Lung (tissue), 12 donors: ENCODE results near the gene C11orf91. TPM values are rescaled to one million over a fixed set of nuclear protein-coding genes. Genes with fewer than 3 reads are reported as not detected.

Experiments used
- ATAC-seq: fragments of 200-7000 bp; cut with Tn5 transposase; one replicate; pipeline ENCODE4 v1.9.1; 2020; ENCODE audit warnings: moderate number of reproducible peaks; ENCODE audit not compliant: insufficient read depth, low FRiP score
- DNase-seq, 3 donors: peaks; one replicate each; pipeline ENCODE4 v3.0.0-alpha.2; 2013 to 2017
- H3K27ac ChIP-seq, 2 donors: one replicate each; pipeline ENCODE4 v1.5.1; 2013; ENCODE audit warnings: mild to moderate bottlenecking in 2 of 2, moderate library complexity in 2 of 2, control low read depth in 1 of 2, inconsistent platforms in 1 of 2, low read depth in 1 of 2, low read length in 1 of 2
- H3K27me3 ChIP-seq, 3 donors: one replicate each; pipeline ENCODE4 v1.5.1; 2013; ENCODE audit warnings: low read length in 2 of 3; ENCODE audit not compliant: control insufficient read depth in 3 of 3, insufficient read depth in 3 of 3
- H3K36me3 ChIP-seq, 4 donors: one replicate each; pipeline ENCODE4 v1.5.1; 2013; ENCODE audit warnings: low read length in 4 of 4, mild to moderate bottlenecking in 1 of 4, moderate library complexity in 1 of 4; ENCODE audit not compliant: control insufficient read depth in 4 of 4, insufficient read depth in 4 of 4
- H3K4me1 ChIP-seq, 5 donors: one replicate each; pipeline ENCODE4 v1.5.1; 2013; ENCODE audit warnings: low read length in 5 of 5, mild to moderate bottlenecking in 2 of 5, moderate library complexity in 1 of 5; ENCODE audit not compliant: control insufficient read depth in 5 of 5, insufficient read depth in 5 of 5
- H3K4me3 ChIP-seq: one replicate; pipeline ENCODE4 v1.5.1; 2013; ENCODE audit warnings: mild to moderate bottlenecking, control low read depth, moderate library complexity
- H3K9ac ChIP-seq, 2 donors: one replicate each; pipeline ENCODE4 v1.5.1; 2013; ENCODE audit warnings: low read length in 2 of 2, control low read depth in 1 of 2; ENCODE audit not compliant: insufficient read depth in 1 of 2
- H3K9me3 ChIP-seq, 4 donors: one replicate each; pipeline ENCODE4 v1.5.1; 2013; ENCODE audit warnings: low read length in 3 of 4, mild to moderate bottlenecking in 1 of 4, moderate library complexity in 1 of 4; ENCODE audit not compliant: control insufficient read depth in 4 of 4, insufficient read depth in 3 of 4
- WGBS, 2 donors: extraction: QIAGEN DNeasy Blood & Tissue Kit; methylation state at CpG; one replicate each; pipeline ENCODE4 v1.1.7; 2013; 5-methylcytosine and 5-hydroxymethylcytosine counted together
- polyA plus RNA-seq, 2 donors: library from polyadenylated mRNA; stranded (reverse); fragments of 200-250 nt; gene quantifications; one replicate each; pipeline ENCODE4 v1.2.1, GENCODE V29; 2013
- total RNA-seq, 2 donors: library from RNA; depleted of rRNA in 1 of 2; stranded (reverse); fragments of >200 nt in 1 of 2; gene quantifications; one replicate each; pipeline ENCODE4 v1.2.1, GENCODE V29; 2014 to 2021
- TF ChIP-seq, protein P1 (sequence below): IDR thresholded peaks from 2 replicates; pipeline ENCODE4 v1.5.1; 2012; ENCODE audit warnings: mild to moderate bottlenecking; ENCODE audit errors: control extremely low read depth, extremely low read depth
- donor health status: control.
- donor health status: control.
- donor health status: Bipolar disorder and iron deficiency.
- donor health status: healthy.
- donor health status: DM: yes; HTN: yes; CAD: no.

C11orf91 gene
- total and polyA plus RNA-seq, 4 donors: 0.58 to 3.6 TPM; not detected in 2

DNA sequence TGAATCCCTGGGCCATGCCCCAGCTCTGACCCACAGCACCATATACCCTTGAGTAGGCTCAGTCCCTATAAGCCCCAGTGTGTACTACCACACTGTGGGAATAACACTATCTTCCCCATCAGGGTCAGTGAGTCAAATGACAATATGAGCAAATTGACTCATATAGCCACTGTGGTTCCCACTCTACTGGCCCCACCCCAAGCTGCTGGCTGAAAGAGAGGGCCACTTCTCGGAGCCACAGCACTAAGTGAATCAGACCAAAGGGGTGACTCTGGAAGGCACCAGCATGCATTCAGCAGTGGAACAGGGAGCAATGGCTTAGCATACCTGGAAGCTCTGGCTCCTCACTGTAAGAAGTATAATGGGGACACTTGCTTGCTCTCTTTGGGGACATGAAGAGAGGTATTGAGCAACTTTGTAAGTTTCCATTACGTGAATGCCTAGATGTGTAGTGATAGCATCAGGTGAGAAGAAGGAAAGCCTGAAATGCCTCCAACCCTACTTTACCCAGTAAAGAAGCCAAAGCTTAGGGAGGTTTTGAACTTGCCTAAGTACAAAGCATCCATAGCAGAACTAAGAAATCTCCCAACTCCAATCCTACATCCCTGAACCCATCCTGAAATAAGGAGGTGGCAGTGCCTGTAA, 22.1 kb upstream of the C11orf91 start:
- peaks cover 14 to 42% (median 27%) of the 10 kb centered on the region in 5 donors for H3K4me1 ChIP-seq
- 58 to 75% methylated on average over 2 of the region's 2 CpGs for WGBS, 2 donors
- H3K4me3 ChIP-seq: no peak overlapping the region
- peak overlapping the region; percentile 94 to 95 for H3K27ac ChIP-seq
- no peaks in the 10 kb centered on the region for H3K27me3 ChIP-seq
- ATAC-seq: peak; percentile 66
- H3K9me3 ChIP-seq: no peaks in the 10 kb centered on the region
- no peak overlapping the region for H3K9ac ChIP-seq
- TF ChIP-seq, protein P1, sequence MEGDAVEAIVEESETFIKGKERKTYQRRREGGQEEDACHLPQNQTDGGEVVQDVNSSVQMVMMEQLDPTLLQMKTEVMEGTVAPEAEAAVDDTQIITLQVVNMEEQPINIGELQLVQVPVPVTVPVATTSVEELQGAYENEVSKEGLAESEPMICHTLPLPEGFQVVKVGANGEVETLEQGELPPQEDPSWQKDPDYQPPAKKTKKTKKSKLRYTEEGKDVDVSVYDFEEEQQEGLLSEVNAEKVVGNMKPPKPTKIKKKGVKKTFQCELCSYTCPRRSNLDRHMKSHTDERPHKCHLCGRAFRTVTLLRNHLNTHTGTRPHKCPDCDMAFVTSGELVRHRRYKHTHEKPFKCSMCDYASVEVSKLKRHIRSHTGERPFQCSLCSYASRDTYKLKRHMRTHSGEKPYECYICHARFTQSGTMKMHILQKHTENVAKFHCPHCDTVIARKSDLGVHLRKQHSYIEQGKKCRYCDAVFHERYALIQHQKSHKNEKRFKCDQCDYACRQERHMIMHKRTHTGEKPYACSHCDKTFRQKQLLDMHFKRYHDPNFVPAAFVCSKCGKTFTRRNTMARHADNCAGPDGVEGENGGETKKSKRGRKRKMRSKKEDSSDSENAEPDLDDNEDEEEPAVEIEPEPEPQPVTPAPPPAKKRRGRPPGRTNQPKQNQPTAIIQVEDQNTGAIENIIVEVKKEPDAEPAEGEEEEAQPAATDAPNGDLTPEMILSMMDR: no peak
- DNase-seq: no peak
- H3K36me3 ChIP-seq: peaks cover 16 to 25% (median 20%) of the 10 kb centered on the region in 4 donors

DNA sequence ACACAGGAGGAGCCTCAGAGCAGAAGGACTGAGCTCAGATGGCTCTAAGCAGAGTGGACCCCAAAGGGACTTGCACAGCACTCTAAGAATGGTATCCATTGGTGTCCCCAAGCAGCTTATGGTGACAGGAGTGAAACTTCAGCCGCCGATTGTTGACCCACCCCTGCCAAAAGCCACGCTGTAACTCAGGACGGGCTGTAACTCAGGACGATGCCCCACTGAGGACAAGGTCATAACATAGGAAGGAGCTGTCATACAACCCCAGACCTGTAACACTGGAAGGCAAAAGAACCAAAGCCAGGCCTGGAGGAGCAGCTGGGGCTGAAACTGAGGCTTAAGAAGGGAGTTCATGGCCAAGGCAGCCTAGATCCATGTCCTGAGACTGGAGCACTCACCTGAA, 21.4 kb upstream of the C11orf91 start:
- no peak overlapping the region for H3K9ac ChIP-seq
- TF ChIP-seq, protein P1: no peak
- H3K27ac ChIP-seq: peak overlapping the region; percentile 94 to 95
- 78 to 91% methylated on average over 5 of the region's 5 CpGs for WGBS, 2 donors
- ATAC-seq (no peak), DNase-seq (no peak)
- H3K27me3 ChIP-seq: no peaks in the 10 kb centered on the region
- H3K4me1 ChIP-seq: peaks cover 14 to 46% (median 27%) of the 10 kb centered on the region in 5 donors
- peaks cover 22 to 25% (median 22%) of the 10 kb centered on the region in 4 donors for H3K36me3 ChIP-seq
- H3K9me3 ChIP-seq: no peaks in the 10 kb centered on the region
- H3K4me3 ChIP-seq: no peak overlapping the region

DNA sequence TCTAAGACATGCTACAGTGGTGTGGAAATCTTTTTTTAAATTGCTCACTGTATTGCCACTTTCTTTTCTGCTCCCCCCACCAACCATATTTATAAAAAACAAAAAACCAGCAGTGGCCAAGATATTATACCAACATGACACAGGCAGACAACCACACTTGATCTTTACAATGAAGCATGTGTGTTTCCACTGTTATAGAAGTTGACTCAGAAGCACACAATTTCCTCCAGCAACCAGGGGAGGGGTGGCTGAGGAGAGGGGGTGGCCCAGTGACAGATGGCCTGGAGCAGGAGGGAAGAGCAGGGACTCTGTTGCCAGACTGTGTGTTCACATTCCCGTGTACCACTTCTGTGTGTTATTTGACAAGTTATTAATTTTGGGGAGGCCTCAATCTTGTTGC, 20.8 kb upstream of the C11orf91 start:
- Histone ChIP-seq H3K4me3 (no peak overlapping the region), H3K27me3 (no peaks in the 10 kb centered on the region), H3K9me3 (no peaks in the 10 kb centered on the region), H3K36me3 (peaks cover 25 to 31% (median 27%) of the 10 kb centered on the region in 4 donors), H3K4me1 (peaks cover 14 to 46% (median 30%) of the 10 kb centered on the region in 5 donors), H3K27ac (peak overlapping the region; percentile 94 to 95), H3K9ac (no peak overlapping the region)
- 25 to 27% methylated on average over 1 of the region's 1 CpG for WGBS, 2 donors
- TF ChIP-seq, protein P1: no peak
- DNase-seq (peak in 2 of 3 donors; percentile 56 to 60), ATAC-seq (no peak)
